ENCODE results near the gene ID4.

Gene ID4, protein sequence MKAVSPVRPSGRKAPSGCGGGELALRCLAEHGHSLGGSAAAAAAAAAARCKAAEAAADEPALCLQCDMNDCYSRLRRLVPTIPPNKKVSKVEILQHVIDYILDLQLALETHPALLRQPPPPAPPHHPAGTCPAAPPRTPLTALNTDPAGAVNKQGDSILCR

GRCh38 chr6:19836799-19837510 is at the start of gene ID4:
Gene ID4 (plus strand): TSS chr6:19837370. CDS start chr6:19837755, 385 bp downstream.
- no peak within 1 kb of the TSS for H3K4me3 ChIP-seq (ENCODE audit: low read depth in 1 of 2, low read length in 2 of 2)
- H3K27ac ChIP-seq (ENCODE audit: low read length), result no peak within 1 kb of the TSS
- H3K9ac ChIP-seq (ENCODE audit: low read depth, low read length), result no peak within 1 kb of the TSS
- H3K9me3 ChIP-seq (ENCODE audit: insufficient read depth, low read length, severe bottlenecking), result no peaks in the 10 kb centered on the region
- H3K36me3 ChIP-seq (ENCODE audit: insufficient read depth, low read length), result no peaks in the 10 kb centered on the region
- H2AFZ ChIP-seq (ENCODE audit: low read depth, low read length), result no peak within 1 kb of the TSS
- H3K4me2 ChIP-seq (ENCODE audit: insufficient read depth, low read length), result no peak within 1 kb of the TSS
- no peaks in the 10 kb centered on the region for H3K4me1 ChIP-seq (ENCODE audit: insufficient read depth, low read length)
- H4K20me1 ChIP-seq (ENCODE audit: insufficient read depth, low read length), result no peaks in the 10 kb centered on the region
- H3K79me2 ChIP-seq (ENCODE audit: insufficient read depth, low read length), result no peaks in the 10 kb centered on the region
- ATAC-seq (ENCODE audit: insufficient read depth, low read depth), result no peak
- H3K27me3 ChIP-seq (ENCODE audit: insufficient read depth, low read length, poor library complexity), result no peaks in the 10 kb centered on the region
- DNase-seq, result no peak
- no peak for TF ChIP-seq EZH2 (IDR thresholded peaks at IDR 0.05; ENCODE audit: borderline replicate concordance, low read depth, low read length, severe bottlenecking)
- TF ChIP-seq, protein P1, sequence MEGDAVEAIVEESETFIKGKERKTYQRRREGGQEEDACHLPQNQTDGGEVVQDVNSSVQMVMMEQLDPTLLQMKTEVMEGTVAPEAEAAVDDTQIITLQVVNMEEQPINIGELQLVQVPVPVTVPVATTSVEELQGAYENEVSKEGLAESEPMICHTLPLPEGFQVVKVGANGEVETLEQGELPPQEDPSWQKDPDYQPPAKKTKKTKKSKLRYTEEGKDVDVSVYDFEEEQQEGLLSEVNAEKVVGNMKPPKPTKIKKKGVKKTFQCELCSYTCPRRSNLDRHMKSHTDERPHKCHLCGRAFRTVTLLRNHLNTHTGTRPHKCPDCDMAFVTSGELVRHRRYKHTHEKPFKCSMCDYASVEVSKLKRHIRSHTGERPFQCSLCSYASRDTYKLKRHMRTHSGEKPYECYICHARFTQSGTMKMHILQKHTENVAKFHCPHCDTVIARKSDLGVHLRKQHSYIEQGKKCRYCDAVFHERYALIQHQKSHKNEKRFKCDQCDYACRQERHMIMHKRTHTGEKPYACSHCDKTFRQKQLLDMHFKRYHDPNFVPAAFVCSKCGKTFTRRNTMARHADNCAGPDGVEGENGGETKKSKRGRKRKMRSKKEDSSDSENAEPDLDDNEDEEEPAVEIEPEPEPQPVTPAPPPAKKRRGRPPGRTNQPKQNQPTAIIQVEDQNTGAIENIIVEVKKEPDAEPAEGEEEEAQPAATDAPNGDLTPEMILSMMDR (IDR thresholded peaks at IDR 0.05; ENCODE audit: borderline replicate concordance, extremely low read depth, low read length, poor library complexity, severe bottlenecking), result no peak

DNA sequence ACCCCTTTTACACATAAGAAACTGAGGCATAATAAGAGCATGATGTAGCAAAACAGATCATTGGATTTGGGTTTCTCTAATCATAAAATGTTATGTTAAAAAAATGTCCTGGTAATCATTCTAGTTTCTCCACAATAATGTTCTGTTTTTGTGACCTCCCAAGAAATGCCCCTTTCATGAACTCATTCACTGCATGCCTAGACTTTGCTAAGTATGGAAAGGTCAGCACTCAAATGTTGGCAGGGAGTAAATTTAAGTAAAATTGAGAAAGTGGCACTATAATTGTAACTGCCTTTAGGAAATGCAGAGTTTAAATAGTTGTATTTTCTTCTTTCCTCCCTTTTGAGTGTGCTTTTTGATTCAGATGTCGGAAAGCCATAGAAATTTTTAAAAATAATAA is 48.5 kb upstream of the ID4 start:
- H3K4me3 ChIP-seq (ENCODE audit: low read depth in 1 of 2, low read length in 2 of 2), result no peak overlapping the region
- no peak overlapping the region for H3K4me2 ChIP-seq (ENCODE audit: insufficient read depth, low read length)
- ATAC-seq (ENCODE audit: insufficient read depth, low read depth) (no peak), DNase-seq (no peak)
- no peaks in the 10 kb centered on the region for H3K36me3 ChIP-seq (ENCODE audit: insufficient read depth, low read length)
- TF ChIP-seq, protein P1 (IDR thresholded peaks at IDR 0.05; ENCODE audit: borderline replicate concordance, extremely low read depth, low read length, poor library complexity, severe bottlenecking), result no peak
- TF ChIP-seq EZH2 (IDR thresholded peaks at IDR 0.05; ENCODE audit: borderline replicate concordance, low read depth, low read length, severe bottlenecking), result no peak
- no peaks in the 10 kb centered on the region for H3K79me2 ChIP-seq (ENCODE audit: insufficient read depth, low read length)
- H3K27me3 ChIP-seq (ENCODE audit: insufficient read depth, low read length, poor library complexity), result no peaks in the 10 kb centered on the region
- H3K9me3 ChIP-seq (ENCODE audit: insufficient read depth, low read length, severe bottlenecking), result no peaks in the 10 kb centered on the region
- no peak overlapping the region for H3K27ac ChIP-seq (ENCODE audit: low read length)
- no peaks in the 10 kb centered on the region for H4K20me1 ChIP-seq (ENCODE audit: insufficient read depth, low read length)
- no peak overlapping the region for H2AFZ ChIP-seq (ENCODE audit: low read depth, low read length)
- no peak overlapping the region for H3K9ac ChIP-seq (ENCODE audit: low read depth, low read length)
- H3K4me1 ChIP-seq (ENCODE audit: insufficient read depth, low read length), result no peaks in the 10 kb centered on the region

DNA sequence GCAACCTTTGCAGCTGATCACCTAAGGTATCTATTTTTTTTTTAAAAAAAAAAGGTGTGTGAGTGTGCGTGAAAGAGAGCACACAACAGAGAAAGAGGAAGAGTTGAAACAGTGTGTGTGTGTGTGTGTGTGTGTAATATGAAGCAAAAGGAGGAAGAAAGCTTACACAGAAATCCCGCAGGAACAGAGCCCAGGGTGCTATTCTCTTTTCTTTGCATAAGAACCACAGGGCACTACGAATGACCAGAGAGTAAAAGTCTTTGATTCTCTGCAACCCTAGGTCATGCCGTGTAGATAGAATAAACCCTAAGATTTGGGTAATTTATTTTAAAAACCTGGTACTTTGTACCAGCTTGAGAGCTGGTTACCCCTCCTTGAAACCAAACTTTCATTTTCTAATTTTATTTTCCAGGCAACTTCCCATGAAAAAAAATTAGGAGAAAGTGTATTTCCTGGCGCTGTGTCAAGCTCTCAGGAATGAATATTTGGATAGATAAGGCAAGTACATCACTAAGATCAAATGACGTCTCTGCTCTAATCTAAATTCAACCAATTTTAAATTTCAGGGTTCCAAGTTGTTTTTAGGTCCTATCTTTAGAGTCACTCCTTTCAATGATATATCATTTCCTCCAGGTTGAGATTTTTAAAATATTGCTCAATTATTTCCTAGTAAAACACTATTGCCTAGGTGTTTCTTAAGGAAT is 47.9 kb upstream of the ID4 start:
- no peak overlapping the region for H2AFZ ChIP-seq (ENCODE audit: low read depth, low read length)
- no peak overlapping the region for H3K4me2 ChIP-seq (ENCODE audit: insufficient read depth, low read length)
- H3K27me3 ChIP-seq (ENCODE audit: insufficient read depth, low read length, poor library complexity), result no peaks in the 10 kb centered on the region
- ATAC-seq (ENCODE audit: insufficient read depth, low read depth), result no peak
- DNase-seq, result no peak
- H3K4me1 ChIP-seq (ENCODE audit: insufficient read depth, low read length), result no peaks in the 10 kb centered on the region
- H3K4me3 ChIP-seq (ENCODE audit: low read depth in 1 of 2, low read length in 2 of 2), result no peak overlapping the region
- no peaks in the 10 kb centered on the region for H3K36me3 ChIP-seq (ENCODE audit: insufficient read depth, low read length)
- TF ChIP-seq, protein P1 (IDR thresholded peaks at IDR 0.05; ENCODE audit: borderline replicate concordance, extremely low read depth, low read length, poor library complexity, severe bottlenecking), result no peak
- no peak for TF ChIP-seq EZH2 (IDR thresholded peaks at IDR 0.05; ENCODE audit: borderline replicate concordance, low read depth, low read length, severe bottlenecking)
- no peaks in the 10 kb centered on the region for H4K20me1 ChIP-seq (ENCODE audit: insufficient read depth, low read length)
- H3K9me3 ChIP-seq (ENCODE audit: insufficient read depth, low read length, severe bottlenecking), result no peaks in the 10 kb centered on the region
- no peak overlapping the region for H3K27ac ChIP-seq (ENCODE audit: low read length)
- H3K9ac ChIP-seq (ENCODE audit: low read depth, low read length), result no peak overlapping the region
- H3K79me2 ChIP-seq (ENCODE audit: insufficient read depth, low read length), result no peaks in the 10 kb centered on the region

All from DND-41 (cell line).